ENCODE results near the gene ACCSL.
A peak's percentile ranks its signal among the peaks of the same experiment; 100 is the strongest.

Gene ACCSL

GRCh38 chr11:44065841-44066731 lies 18.3 kb downstream of the ACCSL start, which contains the start of gene ACCS:
Gene ACCS, plus strand, starts transcription at chr11:44066270. Its CDS starts 1,358 bp downstream, at chr11:44067628.
- peak; percentile 79 for DNase-seq

- peak; percentile 32 to 45 for DNase-seq
Measured at GRCh38 chr11:44066732-44067141, 19.0 kb downstream of the ACCSL start.

- DNase-seq, result peak; percentile 14 to 44
Measured at GRCh38 chr11:44067266-44067665, 19.5 kb downstream of the ACCSL start.

GRCh38 chr11:44068180-44068579 lies 20.4 kb downstream of the ACCSL start:
- no peak for DNase-seq

- DNase-seq, result no peak
Measured at GRCh38 chr11:44071157-44071556, 23.4 kb downstream of the ACCSL start.

GRCh38 chr11:44072757-44073658 lies 25.2 kb downstream of the ACCSL start:
- DNase-seq, result no peak

- no peak for DNase-seq
Measured at GRCh38 chr11:44078794-44079193, 31.0 kb downstream of the ACCSL start.

- no peak for DNase-seq
Measured at GRCh38 chr11:44079376-44079775, 31.6 kb downstream of the ACCSL start.

- DNase-seq, result no peak
Measured at GRCh38 chr11:44080951-44081350, 33.2 kb downstream of the ACCSL start.

- no peak for DNase-seq
Measured at GRCh38 chr11:44082645-44083044, 34.9 kb downstream of the ACCSL start.

GRCh38 chr11:44083433-44083832 lies 35.7 kb downstream of the ACCSL start:
- DNase-seq, result no peak

- DNase-seq, result no peak
Measured at GRCh38 chr11:44083906-44084305, 36.1 kb downstream of the ACCSL start.

- DNase-seq, result no peak
Measured at GRCh38 chr11:44085330-44085729, 37.5 kb downstream of the ACCSL start.

GRCh38 chr11:44088377-44088776 lies 40.6 kb downstream of the ACCSL start:
- no peak for DNase-seq

GRCh38 chr11:44088871-44089270 lies 41.1 kb downstream of the ACCSL start:
- DNase-seq, result no peak

- no peak for DNase-seq
Measured at GRCh38 chr11:44090539-44090938, 42.8 kb downstream of the ACCSL start.

GRCh38 chr11:44094260-44094868 lies 46.6 kb downstream of the ACCSL start:
- peak; percentile 72 to 93 for DNase-seq

- DNase-seq, result peak; percentile 74 to 83
Measured at GRCh38 chr11:44095506-44096359, 48.0 kb downstream of the ACCSL start, which contains the start of gene EXT2. Gene EXT2, plus strand, starts transcription at chr11:44095678. Its CDS starts 12,035 bp downstream, at chr11:44107713.

- DNase-seq, result no peak
Measured at GRCh38 chr11:44096360-44097185, 48.8 kb downstream of the ACCSL start.

- no peak for DNase-seq
Measured at GRCh38 chr11:44097821-44098220, 50.0 kb downstream of the ACCSL start.

GRCh38 chr11:44101098-44101497 lies 53.3 kb downstream of the ACCSL start:
- DNase-seq, result no peak

All from inflammatory macrophage treated with lipopolysaccharide for 1 hour (primary cell).